ENCODE measurements around the gene RLF. TPM values are rescaled to one million over a fixed set of nuclear protein-coding genes. Genes with fewer than 3 reads are reported as not detected.

RLF gene
- total and polyA plus RNA-seq, 9 of the 15 experiments (the other 6 are each of a cell fraction or from before 2014, with no cell fraction given) = 3.6 to 35.0 (median 21.2) TPM

DNA sequence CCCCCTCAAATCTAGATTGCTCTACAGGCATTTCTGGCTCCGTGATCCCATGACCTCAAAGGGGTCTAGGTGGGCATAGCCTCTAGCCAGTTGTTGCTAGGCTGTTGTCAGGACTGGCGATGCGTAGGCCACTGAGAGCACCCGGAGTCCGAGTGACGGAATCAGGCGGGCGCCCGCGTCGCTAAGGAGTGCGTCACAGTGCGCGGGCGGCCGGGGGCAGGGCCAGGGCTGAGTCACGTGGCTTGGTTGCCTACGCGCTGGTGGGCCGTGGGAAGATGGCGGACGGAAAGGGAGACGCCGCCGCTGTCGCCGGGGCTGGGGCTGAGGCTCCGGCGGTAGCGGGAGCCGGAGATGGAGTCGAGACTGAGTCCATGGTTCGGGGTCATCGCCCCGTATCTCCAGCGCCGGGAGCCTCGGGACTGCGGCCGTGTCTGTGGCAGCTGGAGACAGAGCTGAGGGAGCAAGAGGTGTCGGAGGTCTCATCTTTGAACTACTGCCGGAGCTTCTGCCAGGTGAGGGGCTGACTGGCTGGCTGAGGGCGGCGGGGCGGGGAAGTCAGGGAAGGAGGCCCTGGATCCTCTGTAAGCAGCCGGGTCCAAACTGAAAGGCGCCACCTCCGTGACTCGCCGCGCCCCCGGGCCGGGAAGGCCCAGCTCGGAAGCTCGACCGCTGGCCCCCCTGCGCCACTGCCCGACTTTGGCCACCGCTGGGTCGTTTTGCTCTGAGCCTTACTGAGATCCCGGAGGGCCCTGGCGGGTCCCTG, at the start of gene RLF (continued):
- TF ChIP-seq GTF2E2 (tag; IDR thresholded peaks at IDR 0.05) = no peak
- TF ChIP-seq CBX3 (IDR thresholded peaks at IDR 0.05; ENCODE audit: borderline replicate concordance in 1 of 2, low read length in 2 of 2) = peak in 1 of 2 experiments; percentile 57; a peak in 1 of 3 replicates
- TF ChIP-seq RCOR1 (IDR thresholded peaks at IDR 0.05; ENCODE audit: borderline replicate concordance in 1 of 2, low read depth in 2 of 2, low read length in 2 of 2) = 0 out of 4 replicates have a peak, but pooled peaks of 1 of the 2 experiments have one; percentile 57
- TF ChIP-seq PTTG1 (tag; IDR thresholded peaks at IDR 0.05; ENCODE audit: low read depth) = no peak
- TF ChIP-seq FUS (optimal IDR thresholded peaks at IDR 0.05; ENCODE audit: low read depth, low read length) = no peak
- TF ChIP-seq, protein P1, sequence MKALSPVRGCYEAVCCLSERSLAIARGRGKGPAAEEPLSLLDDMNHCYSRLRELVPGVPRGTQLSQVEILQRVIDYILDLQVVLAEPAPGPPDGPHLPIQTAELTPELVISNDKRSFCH (CRISPR knock-in tag; IDR thresholded peaks at IDR 0.05) = no peak
- TF ChIP-seq, protein P1 (tag; IDR thresholded peaks at IDR 0.05) = no peak
- peak; percentile 26 to 91; a peak in 2 of 4 replicates for TF ChIP-seq TEAD1 (CRISPR knock-in tag; IDR thresholded peaks at IDR 0.05)
- TF ChIP-seq, protein P2, sequence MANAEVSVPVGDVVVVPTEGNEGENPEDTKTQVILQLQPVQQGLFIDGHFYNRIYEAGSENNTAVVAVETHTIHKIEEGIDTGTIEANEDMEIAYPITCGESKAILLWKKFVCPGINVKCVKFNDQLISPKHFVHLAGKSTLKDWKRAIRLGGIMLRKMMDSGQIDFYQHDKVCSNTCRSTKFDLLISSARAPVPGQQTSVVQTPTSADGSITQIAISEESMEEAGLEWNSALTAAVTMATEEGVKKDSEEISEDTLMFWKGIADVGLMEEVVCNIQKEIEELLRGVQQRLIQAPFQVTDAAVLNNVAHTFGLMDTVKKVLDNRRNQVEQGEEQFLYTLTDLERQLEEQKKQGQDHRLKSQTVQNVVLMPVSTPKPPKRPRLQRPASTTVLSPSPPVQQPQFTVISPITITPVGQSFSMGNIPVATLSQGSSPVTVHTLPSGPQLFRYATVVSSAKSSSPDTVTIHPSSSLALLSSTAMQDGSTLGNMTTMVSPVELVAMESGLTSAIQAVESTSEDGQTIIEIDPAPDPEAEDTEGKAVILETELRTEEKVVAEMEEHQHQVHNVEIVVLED (CRISPR knock-in tag; IDR thresholded peaks at IDR 0.05) = peak; percentile 84
- TF ChIP-seq CBFA2T2 (conservative IDR thresholded peaks at IDR 0.05) = peak; percentile 73
- TF ChIP-seq JUNB (CRISPR knock-in tag; conservative IDR thresholded peaks at IDR 0.05) = no peak
- TF ChIP-seq ZSCAN29 (IDR thresholded peaks at IDR 0.05) = no peak
- TF ChIP-seq, protein P3, sequence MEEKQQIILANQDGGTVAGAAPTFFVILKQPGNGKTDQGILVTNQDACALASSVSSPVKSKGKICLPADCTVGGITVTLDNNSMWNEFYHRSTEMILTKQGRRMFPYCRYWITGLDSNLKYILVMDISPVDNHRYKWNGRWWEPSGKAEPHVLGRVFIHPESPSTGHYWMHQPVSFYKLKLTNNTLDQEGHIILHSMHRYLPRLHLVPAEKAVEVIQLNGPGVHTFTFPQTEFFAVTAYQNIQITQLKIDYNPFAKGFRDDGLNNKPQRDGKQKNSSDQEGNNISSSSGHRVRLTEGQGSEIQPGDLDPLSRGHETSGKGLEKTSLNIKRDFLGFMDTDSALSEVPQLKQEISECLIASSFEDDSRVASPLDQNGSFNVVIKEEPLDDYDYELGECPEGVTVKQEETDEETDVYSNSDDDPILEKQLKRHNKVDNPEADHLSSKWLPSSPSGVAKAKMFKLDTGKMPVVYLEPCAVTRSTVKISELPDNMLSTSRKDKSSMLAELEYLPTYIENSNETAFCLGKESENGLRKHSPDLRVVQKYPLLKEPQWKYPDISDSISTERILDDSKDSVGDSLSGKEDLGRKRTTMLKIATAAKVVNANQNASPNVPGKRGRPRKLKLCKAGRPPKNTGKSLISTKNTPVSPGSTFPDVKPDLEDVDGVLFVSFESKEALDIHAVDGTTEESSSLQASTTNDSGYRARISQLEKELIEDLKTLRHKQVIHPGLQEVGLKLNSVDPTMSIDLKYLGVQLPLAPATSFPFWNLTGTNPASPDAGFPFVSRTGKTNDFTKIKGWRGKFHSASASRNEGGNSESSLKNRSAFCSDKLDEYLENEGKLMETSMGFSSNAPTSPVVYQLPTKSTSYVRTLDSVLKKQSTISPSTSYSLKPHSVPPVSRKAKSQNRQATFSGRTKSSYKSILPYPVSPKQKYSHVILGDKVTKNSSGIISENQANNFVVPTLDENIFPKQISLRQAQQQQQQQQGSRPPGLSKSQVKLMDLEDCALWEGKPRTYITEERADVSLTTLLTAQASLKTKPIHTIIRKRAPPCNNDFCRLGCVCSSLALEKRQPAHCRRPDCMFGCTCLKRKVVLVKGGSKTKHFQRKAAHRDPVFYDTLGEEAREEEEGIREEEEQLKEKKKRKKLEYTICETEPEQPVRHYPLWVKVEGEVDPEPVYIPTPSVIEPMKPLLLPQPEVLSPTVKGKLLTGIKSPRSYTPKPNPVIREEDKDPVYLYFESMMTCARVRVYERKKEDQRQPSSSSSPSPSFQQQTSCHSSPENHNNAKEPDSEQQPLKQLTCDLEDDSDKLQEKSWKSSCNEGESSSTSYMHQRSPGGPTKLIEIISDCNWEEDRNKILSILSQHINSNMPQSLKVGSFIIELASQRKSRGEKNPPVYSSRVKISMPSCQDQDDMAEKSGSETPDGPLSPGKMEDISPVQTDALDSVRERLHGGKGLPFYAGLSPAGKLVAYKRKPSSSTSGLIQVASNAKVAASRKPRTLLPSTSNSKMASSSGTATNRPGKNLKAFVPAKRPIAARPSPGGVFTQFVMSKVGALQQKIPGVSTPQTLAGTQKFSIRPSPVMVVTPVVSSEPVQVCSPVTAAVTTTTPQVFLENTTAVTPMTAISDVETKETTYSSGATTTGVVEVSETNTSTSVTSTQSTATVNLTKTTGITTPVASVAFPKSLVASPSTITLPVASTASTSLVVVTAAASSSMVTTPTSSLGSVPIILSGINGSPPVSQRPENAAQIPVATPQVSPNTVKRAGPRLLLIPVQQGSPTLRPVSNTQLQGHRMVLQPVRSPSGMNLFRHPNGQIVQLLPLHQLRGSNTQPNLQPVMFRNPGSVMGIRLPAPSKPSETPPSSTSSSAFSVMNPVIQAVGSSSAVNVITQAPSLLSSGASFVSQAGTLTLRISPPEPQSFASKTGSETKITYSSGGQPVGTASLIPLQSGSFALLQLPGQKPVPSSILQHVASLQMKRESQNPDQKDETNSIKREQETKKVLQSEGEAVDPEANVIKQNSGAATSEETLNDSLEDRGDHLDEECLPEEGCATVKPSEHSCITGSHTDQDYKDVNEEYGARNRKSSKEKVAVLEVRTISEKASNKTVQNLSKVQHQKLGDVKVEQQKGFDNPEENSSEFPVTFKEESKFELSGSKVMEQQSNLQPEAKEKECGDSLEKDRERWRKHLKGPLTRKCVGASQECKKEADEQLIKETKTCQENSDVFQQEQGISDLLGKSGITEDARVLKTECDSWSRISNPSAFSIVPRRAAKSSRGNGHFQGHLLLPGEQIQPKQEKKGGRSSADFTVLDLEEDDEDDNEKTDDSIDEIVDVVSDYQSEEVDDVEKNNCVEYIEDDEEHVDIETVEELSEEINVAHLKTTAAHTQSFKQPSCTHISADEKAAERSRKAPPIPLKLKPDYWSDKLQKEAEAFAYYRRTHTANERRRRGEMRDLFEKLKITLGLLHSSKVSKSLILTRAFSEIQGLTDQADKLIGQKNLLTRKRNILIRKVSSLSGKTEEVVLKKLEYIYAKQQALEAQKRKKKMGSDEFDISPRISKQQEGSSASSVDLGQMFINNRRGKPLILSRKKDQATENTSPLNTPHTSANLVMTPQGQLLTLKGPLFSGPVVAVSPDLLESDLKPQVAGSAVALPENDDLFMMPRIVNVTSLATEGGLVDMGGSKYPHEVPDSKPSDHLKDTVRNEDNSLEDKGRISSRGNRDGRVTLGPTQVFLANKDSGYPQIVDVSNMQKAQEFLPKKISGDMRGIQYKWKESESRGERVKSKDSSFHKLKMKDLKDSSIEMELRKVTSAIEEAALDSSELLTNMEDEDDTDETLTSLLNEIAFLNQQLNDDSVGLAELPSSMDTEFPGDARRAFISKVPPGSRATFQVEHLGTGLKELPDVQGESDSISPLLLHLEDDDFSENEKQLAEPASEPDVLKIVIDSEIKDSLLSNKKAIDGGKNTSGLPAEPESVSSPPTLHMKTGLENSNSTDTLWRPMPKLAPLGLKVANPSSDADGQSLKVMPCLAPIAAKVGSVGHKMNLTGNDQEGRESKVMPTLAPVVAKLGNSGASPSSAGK (IDR thresholded peaks at IDR 0.05) = peak; percentile 56; the same call in 1 of the 2 replicates
- TF ChIP-seq, protein P4, sequence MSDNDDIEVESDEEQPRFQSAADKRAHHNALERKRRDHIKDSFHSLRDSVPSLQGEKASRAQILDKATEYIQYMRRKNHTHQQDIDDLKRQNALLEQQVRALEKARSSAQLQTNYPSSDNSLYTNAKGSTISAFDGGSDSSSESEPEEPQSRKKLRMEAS (CRISPR knock-in tag; IDR thresholded peaks at IDR 0.05) = peak; percentile 94
